Transverse colon (tissue), 4 donors: Measurements from ENCODE around the gene SEC22C.

ENCODE experiments used
- CTCF ChIP-seq, 5 experiments: fragments of 200-600 bp in 3 of 5; fragments of 450-650 bp in 2 of 5; sonication (generic) in 3 of 5; IDR thresholded peaks; 1 replicate in 2 of 5; 2 replicates in 3 of 5; pipeline ENCODE4 v1.5.1; 2016 to 2017; ENCODE audit warnings: antibody characterized with exemption in 5 of 5, inconsistent platforms in 3 of 5, mild to moderate bottlenecking in 2 of 5, moderate library complexity in 1 of 5
- EP300 ChIP-seq: sonication (generic); formaldehyde crosslinking; IDR thresholded peaks from one replicate; pipeline ENCODE4 v1.6.1; 2017; ENCODE audit warnings: antibody characterized with exemption, low read depth
- POLR2A ChIP-seq: fragments of 450-650 bp; IDR thresholded peaks from one replicate; pipeline ENCODE4 v1.6.1; 2016; ENCODE audit warnings: antibody characterized with exemption, mild to moderate bottlenecking, moderate library complexity
- POLR2AphosphoS5 ChIP-seq, 3 donors: sonication (generic); formaldehyde crosslinking; IDR thresholded peaks; one replicate each; pipeline ENCODE4 v1.6.1; 2016; ENCODE audit warnings: antibody characterized with exemption in 3 of 3

GRCh38 chr3:42518800-42519567, 62.8 kb downstream of the SEC22C start:
- TF ChIP-seq CTCF (IDR thresholded peaks at IDR 0.05) (no peak), POLR2AphosphoS5 (IDR thresholded peaks at IDR 0.05) (no peak), POLR2A (no peak), EP300 (no peak)
